Duodenal mucosa (tissue), 2 donors: ENCODE results near the gene BMPR1B.

Experiments
- H3K27ac ChIP-seq: one replicate; pipeline ENCODE4 v1.7.0; 2013; ENCODE audit warnings: low read depth, low read length
- H3K27me3 ChIP-seq, 2 donors: one replicate each; pipeline ENCODE4 v1.7.0; 2013; ENCODE audit warnings: low read length in 2 of 2, control low read depth in 1 of 2; ENCODE audit not compliant: insufficient read depth in 2 of 2, control insufficient read depth in 1 of 2
- H3K36me3 ChIP-seq, 2 donors: one replicate each; pipeline ENCODE4 v1.7.0; 2013; ENCODE audit warnings: low read length in 2 of 2, control low read depth in 1 of 2; ENCODE audit not compliant: insufficient read depth in 2 of 2, control insufficient read depth in 1 of 2
- H3K4me1 ChIP-seq, 2 donors: one replicate each; pipeline ENCODE4 v1.7.0; 2013; ENCODE audit warnings: low read length in 2 of 2, control low read depth in 1 of 2; ENCODE audit not compliant: insufficient read depth in 2 of 2, control insufficient read depth in 1 of 2
- H3K4me3 ChIP-seq, 2 donors: one replicate each; pipeline ENCODE4 v1.7.0; 2013; ENCODE audit warnings: low read length in 2 of 2, low read depth in 1 of 2
- H3K9ac ChIP-seq, 2 donors: one replicate each; pipeline ENCODE4 v1.7.0; 2013; ENCODE audit warnings: low read length in 2 of 2, low read depth in 1 of 2
- H3K9me3 ChIP-seq, 2 donors: one replicate each; pipeline ENCODE4 v1.7.0; 2013; ENCODE audit warnings: low read length in 2 of 2, control low read depth in 1 of 2; ENCODE audit not compliant: control insufficient read depth in 1 of 2

BMPR1B gene

DNA sequence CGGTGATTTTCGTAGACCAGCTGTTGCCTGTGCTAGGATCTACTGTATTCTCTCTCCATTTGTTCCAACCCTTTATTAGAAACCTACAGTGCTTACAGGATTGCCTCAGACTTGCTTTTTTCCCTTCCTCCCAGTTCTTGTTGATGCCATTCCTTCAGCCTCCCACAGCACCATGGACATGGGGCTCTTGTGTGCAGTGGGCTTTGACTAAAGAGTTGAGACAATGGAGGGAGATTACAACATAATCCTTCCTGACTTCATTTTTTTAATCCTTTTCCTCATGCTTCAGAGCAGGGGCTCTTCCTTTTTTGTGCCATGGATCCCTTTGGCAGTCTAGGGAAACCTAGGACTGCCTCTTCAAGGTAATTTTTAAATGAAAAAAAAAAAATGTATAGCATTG, 92.1 kb downstream of the BMPR1B start:
- Histone ChIP-seq H3K9me3 (no peaks in the 10 kb centered on the region), H3K36me3 (no peaks in the 10 kb centered on the region), H3K27ac (no peak overlapping the region)

DNA sequence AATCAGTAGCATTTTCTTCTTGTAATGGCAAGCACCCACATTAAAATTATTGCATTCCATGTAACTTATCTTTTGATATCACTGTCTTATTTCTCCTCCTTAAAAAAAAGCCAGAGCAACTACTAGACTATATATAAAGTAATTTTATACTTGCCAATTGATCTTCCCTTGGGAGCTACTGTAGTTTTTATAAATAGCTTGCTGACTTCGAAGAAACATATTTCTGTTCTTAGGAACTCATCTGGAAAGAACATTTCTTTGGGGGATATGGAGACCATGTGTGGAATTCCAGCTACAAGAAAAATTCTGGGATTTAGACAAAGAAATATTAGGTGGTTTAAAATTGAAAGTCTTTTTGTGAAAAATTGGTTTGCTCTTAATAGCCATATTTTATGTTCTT, 94.9 kb downstream of the BMPR1B start:
- no peak overlapping the region for H3K27ac ChIP-seq
- H3K9me3 ChIP-seq, result no peaks in the 10 kb centered on the region
- no peaks in the 10 kb centered on the region for H3K4me1 ChIP-seq
- no peak overlapping the region for H3K9ac ChIP-seq
- no peak overlapping the region for H3K4me3 ChIP-seq
- H3K36me3 ChIP-seq, result no peaks in the 10 kb centered on the region
- no peaks in the 10 kb centered on the region for H3K27me3 ChIP-seq

More for the DNA sequence above, 92.1 kb downstream of the BMPR1B start:
- Histone ChIP-seq H3K9ac (no peak overlapping the region), H3K27me3 (no peaks in the 10 kb centered on the region), H3K4me1 (no peaks in the 10 kb centered on the region), H3K4me3 (no peak overlapping the region)

DNA sequence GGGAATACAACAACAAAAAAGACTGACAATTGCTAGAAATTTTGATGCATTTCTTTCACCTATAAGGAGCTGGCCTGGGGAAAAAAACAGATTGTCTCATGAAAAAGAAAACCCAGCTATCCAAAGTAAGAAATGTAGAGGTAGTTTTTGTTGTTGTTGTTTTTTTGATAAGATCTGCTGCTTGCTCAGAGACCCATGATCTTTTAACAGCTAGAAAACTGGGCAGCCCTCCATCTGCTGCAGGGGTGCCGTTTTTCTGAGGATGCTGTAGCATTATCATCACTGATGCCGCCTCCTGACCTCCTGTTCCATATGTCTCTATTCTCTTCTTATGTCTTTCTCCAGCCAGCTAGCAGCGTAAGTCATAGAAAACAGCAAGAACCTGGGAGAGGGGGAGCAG, 98.3 kb downstream of the BMPR1B start:
- H3K27me3 ChIP-seq, result no peaks in the 10 kb centered on the region
- H3K27ac ChIP-seq, result no peak overlapping the region
- H3K36me3 ChIP-seq, result no peaks in the 10 kb centered on the region
- H3K9me3 ChIP-seq, result no peaks in the 10 kb centered on the region
- no peak overlapping the region for H3K9ac ChIP-seq
- H3K4me1 ChIP-seq, result no peaks in the 10 kb centered on the region
- H3K4me3 ChIP-seq, result no peak overlapping the region

DNA sequence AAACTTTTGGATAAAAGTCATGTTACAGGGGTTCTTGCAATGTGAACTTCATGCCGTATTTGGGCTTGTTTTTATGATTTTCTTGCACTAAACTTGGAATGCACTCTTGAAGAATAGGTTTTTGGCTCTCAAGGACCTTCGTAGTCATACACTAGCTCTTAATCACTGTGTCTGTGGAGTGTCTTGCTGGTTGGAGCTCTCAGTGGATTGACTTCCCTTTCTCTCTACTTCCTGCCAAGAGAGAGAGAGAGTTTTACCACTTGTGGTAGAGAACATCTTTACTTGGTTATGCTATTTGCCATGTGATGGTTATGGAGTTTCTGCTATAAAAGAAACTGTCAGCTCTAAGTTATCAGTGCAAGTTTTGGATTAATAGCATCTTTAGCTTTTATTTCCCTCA, 112.4 kb downstream of the BMPR1B start:
- Histone ChIP-seq H3K9ac (no peak overlapping the region), H3K9me3 (no peaks in the 10 kb centered on the region), H3K36me3 (no peaks in the 10 kb centered on the region), H3K4me3 (no peak overlapping the region), H3K27me3 (no peaks in the 10 kb centered on the region), H3K4me1 (no peaks in the 10 kb centered on the region), H3K27ac (no peak overlapping the region)

DNA sequence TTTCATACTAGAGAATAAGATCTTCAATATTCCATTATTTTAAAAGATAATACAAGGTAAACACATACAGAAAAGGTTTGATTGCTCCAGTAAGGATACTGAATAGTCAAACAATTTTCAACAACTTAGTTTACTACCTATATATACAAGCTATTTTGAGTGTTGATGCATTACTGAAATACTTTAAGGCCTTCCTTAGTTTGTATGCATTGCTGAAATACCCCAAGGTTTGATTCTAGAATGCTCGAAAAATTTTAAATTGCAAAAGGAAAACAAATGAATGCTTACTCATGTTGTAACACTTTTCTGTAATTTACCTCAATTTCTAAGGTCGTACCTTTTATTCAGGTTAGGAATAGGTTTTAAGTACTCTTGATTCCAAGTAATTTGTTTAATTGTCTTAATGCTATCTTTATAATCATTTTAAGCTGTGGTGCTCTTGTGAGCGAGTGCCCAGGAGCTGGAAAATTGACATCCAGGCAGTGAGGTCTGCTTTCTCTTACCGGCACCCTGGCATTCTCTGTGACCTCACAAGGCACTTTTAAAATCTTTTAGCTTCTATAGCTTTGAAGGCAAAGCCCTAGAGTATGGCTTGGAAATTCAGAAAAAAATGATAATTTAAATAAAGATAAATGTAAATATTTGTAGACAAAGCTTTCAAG, 114.0 kb downstream of the BMPR1B start:
- Histone ChIP-seq H3K4me1 (no peaks in the 10 kb centered on the region), H3K27ac (no peak overlapping the region), H3K9ac (no peak overlapping the region), H3K9me3 (no peaks in the 10 kb centered on the region), H3K27me3 (no peaks in the 10 kb centered on the region), H3K36me3 (no peaks in the 10 kb centered on the region), H3K4me3 (no peak overlapping the region)

GRCh38 chr4:94877973-94878372, 120.2 kb downstream of the BMPR1B start:
- no peak overlapping the region for H3K9ac ChIP-seq
- no peaks in the 10 kb centered on the region for H3K27me3 ChIP-seq
- no peaks in the 10 kb centered on the region for H3K36me3 ChIP-seq
- no peaks in the 10 kb centered on the region for H3K4me1 ChIP-seq
- no peak overlapping the region for H3K4me3 ChIP-seq
- H3K27ac ChIP-seq, result no peak overlapping the region
- no peaks in the 10 kb centered on the region for H3K9me3 ChIP-seq

DNA sequence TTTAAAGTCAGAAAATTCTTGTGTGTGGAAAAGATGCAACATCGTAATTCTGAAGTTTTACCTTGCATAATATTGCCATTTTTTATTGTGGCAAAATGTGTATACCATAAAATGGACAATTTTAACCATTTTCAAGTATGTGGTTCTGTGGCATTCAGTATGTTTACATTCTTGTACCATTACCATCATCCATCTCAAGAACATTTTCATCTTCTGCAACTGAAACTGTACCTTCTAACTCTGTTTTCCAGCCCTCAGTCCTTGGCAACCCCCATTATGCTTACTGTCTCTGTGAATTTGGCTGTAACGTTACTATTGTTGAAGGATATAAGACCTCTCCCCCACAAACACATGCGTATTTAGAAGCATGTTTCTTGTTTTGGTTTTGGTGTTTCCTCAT, 123.2 kb downstream of the BMPR1B start:
- H3K27me3 ChIP-seq, result no peaks in the 10 kb centered on the region
- no peak overlapping the region for H3K9ac ChIP-seq
- no peaks in the 10 kb centered on the region for H3K36me3 ChIP-seq
- no peak overlapping the region for H3K4me3 ChIP-seq
- H3K4me1 ChIP-seq, result no peaks in the 10 kb centered on the region
- H3K9me3 ChIP-seq, result no peaks in the 10 kb centered on the region
- H3K27ac ChIP-seq, result no peak overlapping the region

- Histone ChIP-seq H3K27ac (no peak overlapping the region), H3K4me3 (no peak overlapping the region), H3K36me3 (no peaks in the 10 kb centered on the region), H3K27me3 (no peaks in the 10 kb centered on the region), H3K9me3 (no peaks in the 10 kb centered on the region), H3K9ac (no peak overlapping the region), H3K4me1 (no peaks in the 10 kb centered on the region)
These were observed 125.0 kb downstream of the BMPR1B start for GRCh38 chr4:94882756-94883155.

DNA sequence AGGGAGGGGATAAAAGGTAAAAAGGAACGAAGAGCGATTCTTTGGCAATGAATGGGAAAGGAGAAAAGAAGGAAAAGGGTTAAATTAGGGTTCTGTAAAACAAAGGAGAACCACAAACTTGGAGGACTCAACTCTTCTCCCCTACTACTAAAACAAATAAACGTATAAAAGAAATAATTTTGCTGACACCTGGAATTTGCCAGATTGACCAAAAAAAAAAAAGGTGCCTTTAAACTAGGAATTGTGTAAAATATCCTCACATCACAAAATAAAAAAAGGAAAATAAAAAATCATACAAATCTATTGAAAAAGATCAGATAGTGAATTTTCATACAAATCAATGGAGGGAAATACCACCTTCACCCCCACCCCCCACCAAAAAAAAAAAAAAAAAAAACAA, 129.3 kb downstream of the BMPR1B start:
- Histone ChIP-seq H3K9me3 (no peaks in the 10 kb centered on the region), H3K27me3 (no peaks in the 10 kb centered on the region), H3K27ac (no peak overlapping the region), H3K36me3 (no peaks in the 10 kb centered on the region), H3K4me1 (no peaks in the 10 kb centered on the region), H3K4me3 (no peak overlapping the region), H3K9ac (no peak overlapping the region)

DNA sequence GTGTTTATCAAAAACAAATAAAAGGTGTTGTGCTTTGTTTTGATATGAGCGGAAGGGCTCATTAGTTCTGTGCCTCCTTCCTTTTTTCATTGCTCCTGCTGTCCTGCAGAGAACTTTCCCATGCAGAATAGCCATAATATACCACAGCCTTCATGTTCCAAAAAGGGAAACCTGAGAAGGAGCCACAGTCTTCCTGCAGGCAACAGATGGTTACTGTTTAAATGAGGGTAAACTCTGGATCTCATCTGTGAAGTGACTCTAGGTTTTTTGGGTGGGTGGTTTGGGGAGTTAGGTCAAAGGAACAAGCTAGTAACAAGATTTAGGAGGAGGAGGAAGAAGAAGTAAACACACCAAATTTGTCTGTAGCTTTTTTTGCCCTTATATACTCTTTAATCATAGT, 131.8 kb downstream of the BMPR1B start:
- H3K4me1 ChIP-seq, result no peaks in the 10 kb centered on the region
- no peaks in the 10 kb centered on the region for H3K36me3 ChIP-seq
- no peaks in the 10 kb centered on the region for H3K9me3 ChIP-seq
- H3K27ac ChIP-seq, result no peak overlapping the region
- no peak overlapping the region for H3K9ac ChIP-seq
- no peaks in the 10 kb centered on the region for H3K27me3 ChIP-seq
- H3K4me3 ChIP-seq, result no peak overlapping the region

- H3K4me1 ChIP-seq, result no peaks in the 10 kb centered on the region
- no peak overlapping the region for H3K4me3 ChIP-seq
- H3K36me3 ChIP-seq, result no peaks in the 10 kb centered on the region
- no peak overlapping the region for H3K9ac ChIP-seq
- no peaks in the 10 kb centered on the region for H3K9me3 ChIP-seq
- H3K27me3 ChIP-seq, result no peaks in the 10 kb centered on the region
- no peak overlapping the region for H3K27ac ChIP-seq
These were observed 132.2 kb downstream of the BMPR1B start for GRCh38 chr4:94889946-94890345.
